Left lung (tissue), 10 donors: ENCODE results near the gene ZNF75A. TPM values are rescaled to one million over a fixed set of nuclear protein-coding genes. Genes with fewer than 3 reads are reported as not detected.
A peak's percentile ranks its signal among the peaks of the same experiment; 100 is the strongest.

Experiments
- ATAC-seq: fragments of 200-7000 bp; cut with Tn5 transposase; one replicate; pipeline ENCODE4 v1.9.1; 2020; ENCODE audit warnings: moderate library complexity
- DNase-seq, 4 donors: peaks; one replicate each; pipeline ENCODE4 v3.0.0-alpha.2; 2013 to 2020
- H3K27ac ChIP-seq, 2 donors: fragments of 200-600 bp; sonication (generic) in 1 of 2; one replicate each; pipeline versions ENCODE4 v1.5.0 to v1.8.0; 2020 to 2021
- H3K27me3 ChIP-seq, 2 donors: fragments of 200-600 bp; sonication (generic) in 1 of 2; one replicate each; pipeline versions ENCODE4 v1.5.0 to v1.8.0; 2020 to 2021
- H3K36me3 ChIP-seq, 2 donors: fragments of 200-600 bp; sonication (generic) in 1 of 2; one replicate each; pipeline versions ENCODE4 v1.5.0 to v1.8.0; 2020 to 2021
- H3K4me1 ChIP-seq, 2 donors: fragments of 200-600 bp; one replicate each; pipeline ENCODE4 v1.8.0; 2021
- H3K4me3 ChIP-seq, 2 donors: fragments of 200-600 bp; sonication (generic) in 1 of 2; one replicate each; pipeline versions ENCODE4 v1.5.0 to v1.8.0; 2020 to 2021; ENCODE audit warnings: mild to moderate bottlenecking in 1 of 2
- H3K9me3 ChIP-seq, 2 donors: fragments of 200-600 bp; sonication (generic) in 1 of 2; one replicate each; pipeline versions ENCODE4 v1.5.0 to v1.8.0; 2020 to 2021
- intact Hi-C, 2 donors: fragments of 100-400 bp; cut with DNase I; formaldehyde crosslinking; loops; one replicate each; pipeline versions ENCODE4 v1.11.2 to v1.14.2; 2022
- polyA plus RNA-seq, 6 donors: library from polyadenylated mRNA; unstranded; fragments of 120-200 nt; gene quantifications; one replicate each; pipeline ENCODE4 v1.2.1, GENCODE V29; 2013; ENCODE audit not compliant: insufficient read length in 6 of 6
- total RNA-seq, 2 donors: library from RNA; stranded (reverse); fragmentation: NEBNext Ultra II Directional; extraction: Animal tissue kit (Norgen Biotek cat#: 25700); gene quantifications; one replicate each; pipeline ENCODE4 v1.2.1, GENCODE V29; 2021
- TF ChIP-seq, protein P1 (sequence below), 2 donors: fragments of 200-600 bp; sonication (generic) in 1 of 2; IDR thresholded peaks; one replicate each; pipeline versions ENCODE4 v1.5.0 to v1.8.0; 2021; ENCODE audit warnings: antibody characterized with exemption in 2 of 2
- donor health status: DM: no; HTN: yes; CAD: no.
- donor health status: DM: no; HTN: no; CAD: no.

The ZNF75A gene
- total and polyA plus RNA-seq, 8 donors: 20.3 to 65.3 (median 52.3) TPM

DNA sequence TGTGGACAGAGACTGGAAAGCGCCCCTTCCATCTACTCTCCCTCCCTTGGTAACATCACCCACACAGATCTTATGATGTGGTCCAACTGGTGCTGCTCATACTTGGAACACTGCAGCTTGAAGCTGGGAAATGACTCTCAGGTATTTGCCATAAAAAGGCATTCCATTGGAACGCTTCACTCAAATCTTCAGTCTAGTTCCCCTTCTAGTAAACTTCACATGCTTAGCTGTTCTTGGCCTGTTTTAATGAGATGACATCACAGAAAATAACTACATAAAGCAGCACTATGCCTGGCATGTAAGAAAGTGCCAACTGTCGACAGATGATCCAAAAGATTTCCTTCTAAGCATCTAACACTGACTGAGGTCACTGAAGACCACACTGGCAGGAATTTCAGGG is 12.7 kb upstream of the ZNF75A start:
- Histone ChIP-seq H3K36me3 (peaks cover 10 to 82% of the 10 kb centered on the region in 2 donors), H3K27me3 (no peaks in the 10 kb centered on the region), H3K4me1 (no peaks in the 10 kb centered on the region), H3K4me3 (no peak overlapping the region), H3K9me3 (peaks cover 0 to 98% of the 10 kb centered on the region in 2 donors), H3K27ac (no peak overlapping the region)
- intact Hi-C loops: no loop called here
- no peak for ATAC-seq
- TF ChIP-seq, protein P1, sequence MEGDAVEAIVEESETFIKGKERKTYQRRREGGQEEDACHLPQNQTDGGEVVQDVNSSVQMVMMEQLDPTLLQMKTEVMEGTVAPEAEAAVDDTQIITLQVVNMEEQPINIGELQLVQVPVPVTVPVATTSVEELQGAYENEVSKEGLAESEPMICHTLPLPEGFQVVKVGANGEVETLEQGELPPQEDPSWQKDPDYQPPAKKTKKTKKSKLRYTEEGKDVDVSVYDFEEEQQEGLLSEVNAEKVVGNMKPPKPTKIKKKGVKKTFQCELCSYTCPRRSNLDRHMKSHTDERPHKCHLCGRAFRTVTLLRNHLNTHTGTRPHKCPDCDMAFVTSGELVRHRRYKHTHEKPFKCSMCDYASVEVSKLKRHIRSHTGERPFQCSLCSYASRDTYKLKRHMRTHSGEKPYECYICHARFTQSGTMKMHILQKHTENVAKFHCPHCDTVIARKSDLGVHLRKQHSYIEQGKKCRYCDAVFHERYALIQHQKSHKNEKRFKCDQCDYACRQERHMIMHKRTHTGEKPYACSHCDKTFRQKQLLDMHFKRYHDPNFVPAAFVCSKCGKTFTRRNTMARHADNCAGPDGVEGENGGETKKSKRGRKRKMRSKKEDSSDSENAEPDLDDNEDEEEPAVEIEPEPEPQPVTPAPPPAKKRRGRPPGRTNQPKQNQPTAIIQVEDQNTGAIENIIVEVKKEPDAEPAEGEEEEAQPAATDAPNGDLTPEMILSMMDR (IDR thresholded peaks at IDR 0.05): no peak
- DNase-seq: no peak

DNA sequence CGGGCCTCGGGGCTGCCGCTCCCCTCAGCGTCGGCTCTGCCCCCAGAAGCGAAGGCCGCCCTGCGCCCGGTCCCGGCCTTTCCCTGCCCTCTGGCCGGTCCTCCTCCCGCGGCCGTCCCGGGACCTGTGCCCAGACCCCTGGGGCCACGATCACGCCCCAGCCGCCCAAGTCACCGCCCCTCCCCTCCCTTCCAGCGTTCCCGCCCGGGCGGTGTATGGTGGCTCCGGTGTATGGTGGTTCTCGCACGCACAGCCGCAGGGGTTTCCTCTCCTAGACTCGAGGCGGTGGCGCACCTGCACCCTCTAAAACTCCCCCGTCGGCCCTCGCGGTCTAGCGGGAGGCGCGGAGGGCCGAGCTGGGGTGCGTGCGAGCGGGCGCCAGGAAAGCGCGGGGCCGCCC is 10.1 kb upstream of the ZNF75A start:
- no peak for DNase-seq
- peaks cover 2 to 71% of the 10 kb centered on the region in 2 donors for H3K36me3 ChIP-seq
- TF ChIP-seq, protein P1 (IDR thresholded peaks at IDR 0.05): no peak
- intact Hi-C loops: no loop called here
- no peak overlapping the region for H3K4me3 ChIP-seq
- ATAC-seq: no peak
- H3K4me1 ChIP-seq: no peaks in the 10 kb centered on the region
- no peak overlapping the region for H3K27ac ChIP-seq
- H3K27me3 ChIP-seq: no peaks in the 10 kb centered on the region
- H3K9me3 ChIP-seq: peaks cover 0 to 100% of the 10 kb centered on the region in 2 donors

DNA sequence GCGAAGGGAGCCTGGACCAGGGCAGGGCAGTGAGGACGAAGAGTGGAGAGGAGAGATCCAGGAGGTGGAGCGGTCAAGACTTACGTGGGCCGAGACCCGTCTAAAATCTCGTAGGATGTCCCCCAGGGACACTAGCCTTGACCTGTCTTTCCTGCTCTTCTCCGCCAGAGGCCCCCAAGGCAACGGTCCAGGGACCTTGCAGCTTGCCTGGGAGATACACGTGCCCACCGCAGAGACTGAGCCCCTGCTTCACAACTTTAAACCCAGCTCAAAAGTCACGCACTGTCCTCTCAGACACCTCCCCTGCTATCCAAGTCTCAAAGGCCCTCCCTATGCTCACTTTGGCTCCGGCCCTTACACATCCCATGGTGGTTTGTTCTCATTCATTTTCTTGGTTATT is 9.5 kb upstream of the ZNF75A start:
- TF ChIP-seq, protein P1 (IDR thresholded peaks at IDR 0.05): no peak
- intact Hi-C loops: no loop called here
- H3K4me3 ChIP-seq: no peak overlapping the region
- no peaks in the 10 kb centered on the region for H3K27me3 ChIP-seq
- H3K36me3 ChIP-seq: peaks cover 0 to 70% of the 10 kb centered on the region in 2 donors
- no peak overlapping the region for H3K27ac ChIP-seq
- no peaks in the 10 kb centered on the region for H3K4me1 ChIP-seq
- H3K9me3 ChIP-seq: peaks cover 0 to 100% of the 10 kb centered on the region in 2 donors
- ATAC-seq (no peak), DNase-seq (no peak)

DNA sequence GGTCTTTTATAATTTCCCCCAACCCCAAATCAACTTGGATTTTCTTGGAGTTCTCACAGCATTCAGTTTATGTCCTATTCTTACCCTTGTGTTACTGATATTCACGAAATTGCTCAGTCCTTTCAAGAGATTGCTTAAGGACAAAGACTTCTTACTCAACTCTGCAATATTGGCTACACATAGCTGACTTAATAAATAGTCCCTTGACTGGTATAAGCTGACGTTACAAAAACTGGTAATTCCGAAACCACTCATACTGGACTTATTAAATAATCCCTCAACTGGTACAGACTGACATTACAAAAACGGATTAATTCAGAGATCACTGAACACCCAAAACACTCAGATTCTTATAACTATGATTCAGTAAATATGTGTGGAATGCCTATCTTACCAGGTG is 927 bp upstream of the ZNF75A start:
- H3K27ac ChIP-seq: peak overlapping the region in 1 of 2 donors; percentile 94
- peaks cover 4 to 82% of the 10 kb centered on the region in 2 donors for H3K9me3 ChIP-seq
- TF ChIP-seq, protein P1 (IDR thresholded peaks at IDR 0.05): no peak
- H3K27me3 ChIP-seq: no peaks in the 10 kb centered on the region
- no peak for DNase-seq
- peak overlapping the region; percentile 75 to 96 for H3K4me3 ChIP-seq
- H3K36me3 ChIP-seq: peaks cover 2 to 52% of the 10 kb centered on the region in 2 donors
- H3K4me1 ChIP-seq: peaks cover 0 to 14% of the 10 kb centered on the region in 2 donors
- intact Hi-C loops: no loop called here
- no peak for ATAC-seq

DNA sequence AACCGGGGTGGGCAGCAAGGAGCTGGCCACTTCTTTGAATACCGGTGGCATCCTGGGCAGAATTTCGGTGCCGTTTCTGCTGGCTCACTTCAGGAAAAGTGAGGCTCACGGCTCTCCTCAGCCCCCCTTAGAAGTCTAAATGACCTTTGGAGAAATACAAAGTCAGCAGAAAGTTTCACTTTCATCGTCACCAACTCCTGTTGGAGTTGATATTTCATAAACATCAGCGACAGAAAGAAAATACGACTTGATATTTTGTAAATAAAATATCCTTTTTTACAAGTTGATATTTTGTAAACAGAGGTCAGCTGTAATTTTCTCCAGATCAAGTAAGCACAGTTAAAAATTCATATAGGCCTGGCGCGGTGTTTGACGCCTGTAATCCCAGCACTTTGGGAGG is 781 bp downstream of the ZNF75A start:
- H3K27me3 ChIP-seq: no peaks in the 10 kb centered on the region
- DNase-seq (peak in 1 of 4 donors; percentile 8), ATAC-seq (no peak)
- TF ChIP-seq, protein P1 (IDR thresholded peaks at IDR 0.05): no peak
- H3K36me3 ChIP-seq: peaks cover 2 to 54% of the 10 kb centered on the region in 2 donors
- intact Hi-C loops: no loop called here
- peaks cover 0 to 14% of the 10 kb centered on the region in 2 donors for H3K4me1 ChIP-seq
- peaks cover 4 to 82% of the 10 kb centered on the region in 2 donors for H3K9me3 ChIP-seq
- H3K4me3 ChIP-seq: peak overlapping the region; percentile 75 to 96
- peak overlapping the region; percentile 94 for H3K27ac ChIP-seq
